GM12864 (cell line): ENCODE data around the gene PALM.

Experiments
- DNase-seq: peaks from one replicate; pipeline ENCODE4 v3.0.0-alpha.2; 2011; ENCODE audit warnings: low read depth
- H3K4me3 ChIP-seq: 2 replicates; pipeline ENCODE4 v1.5.1; 2011; ENCODE audit warnings: mild to moderate bottlenecking, low read depth, low read length, control low read depth
- TF ChIP-seq, protein P1 (sequence below): IDR thresholded peaks from 2 replicates; pipeline ENCODE4 v1.5.1; 2011; ENCODE audit warnings: low read depth, mild to moderate bottlenecking, moderate library complexity, low read length, control low read depth, inconsistent platforms; ENCODE audit errors: missing control alignments

PALM gene

DNA sequence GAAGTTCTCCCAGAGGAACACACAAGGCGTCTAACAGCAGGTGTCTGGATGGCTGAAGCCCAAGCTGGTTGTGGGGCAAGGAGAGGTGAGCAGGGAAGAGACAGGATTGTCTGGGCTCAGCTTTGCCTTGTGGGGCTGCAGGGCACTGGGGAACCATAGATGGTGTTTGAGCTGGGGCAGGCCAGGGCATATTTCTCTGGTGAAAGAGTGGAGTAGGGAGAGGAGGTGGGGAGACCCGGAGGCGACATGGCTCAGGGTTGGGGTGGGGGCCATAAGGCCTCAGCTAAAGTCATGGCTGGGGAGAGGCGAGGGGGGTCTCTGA lies 5.4 kb upstream of the PALM start:
- no peak for DNase-seq
- TF ChIP-seq, protein P1, sequence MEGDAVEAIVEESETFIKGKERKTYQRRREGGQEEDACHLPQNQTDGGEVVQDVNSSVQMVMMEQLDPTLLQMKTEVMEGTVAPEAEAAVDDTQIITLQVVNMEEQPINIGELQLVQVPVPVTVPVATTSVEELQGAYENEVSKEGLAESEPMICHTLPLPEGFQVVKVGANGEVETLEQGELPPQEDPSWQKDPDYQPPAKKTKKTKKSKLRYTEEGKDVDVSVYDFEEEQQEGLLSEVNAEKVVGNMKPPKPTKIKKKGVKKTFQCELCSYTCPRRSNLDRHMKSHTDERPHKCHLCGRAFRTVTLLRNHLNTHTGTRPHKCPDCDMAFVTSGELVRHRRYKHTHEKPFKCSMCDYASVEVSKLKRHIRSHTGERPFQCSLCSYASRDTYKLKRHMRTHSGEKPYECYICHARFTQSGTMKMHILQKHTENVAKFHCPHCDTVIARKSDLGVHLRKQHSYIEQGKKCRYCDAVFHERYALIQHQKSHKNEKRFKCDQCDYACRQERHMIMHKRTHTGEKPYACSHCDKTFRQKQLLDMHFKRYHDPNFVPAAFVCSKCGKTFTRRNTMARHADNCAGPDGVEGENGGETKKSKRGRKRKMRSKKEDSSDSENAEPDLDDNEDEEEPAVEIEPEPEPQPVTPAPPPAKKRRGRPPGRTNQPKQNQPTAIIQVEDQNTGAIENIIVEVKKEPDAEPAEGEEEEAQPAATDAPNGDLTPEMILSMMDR: no peak
- no peak overlapping the region for H3K4me3 ChIP-seq

DNA sequence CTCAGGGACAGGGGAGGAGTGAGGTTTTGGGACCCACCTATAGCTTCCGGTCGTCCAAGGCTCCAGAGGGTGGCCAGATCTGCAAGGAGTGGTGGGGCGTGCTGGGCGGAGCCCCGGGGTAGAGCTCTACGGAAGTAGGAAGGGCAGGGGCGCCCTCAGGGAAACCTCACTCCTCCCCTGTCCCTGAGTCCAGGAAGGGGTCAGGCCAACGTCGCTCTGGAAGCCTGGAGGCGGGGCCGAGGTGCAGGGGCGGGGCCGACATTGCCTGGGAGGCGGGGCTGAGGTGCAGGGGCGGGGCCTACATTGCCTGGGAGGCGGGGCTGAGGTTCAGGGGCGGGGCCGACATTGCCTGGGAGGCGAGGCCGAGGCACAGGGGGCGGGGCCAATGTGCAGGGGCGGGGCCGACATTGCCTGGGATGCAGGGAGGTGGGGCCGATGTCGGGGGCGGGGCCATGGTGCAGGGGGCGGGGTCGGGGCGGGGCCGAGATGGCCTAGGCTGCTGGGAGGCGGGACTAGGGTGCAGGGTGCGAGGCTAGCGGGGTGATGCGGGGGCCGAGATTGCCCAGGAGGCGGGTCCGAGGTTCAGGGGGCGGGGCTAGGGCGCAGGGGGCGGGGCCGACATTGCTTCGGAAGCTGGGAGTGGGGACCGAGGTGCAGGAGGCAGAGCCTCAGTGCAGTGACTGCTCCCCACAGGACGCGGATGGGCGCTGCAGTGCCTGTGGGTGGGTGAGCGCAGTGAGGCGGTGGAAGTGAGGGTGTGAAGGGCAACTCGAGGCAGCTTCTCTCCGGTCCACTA lies 4.9 kb upstream of the PALM start:
- H3K4me3 ChIP-seq: no peak overlapping the region
- TF ChIP-seq, protein P1: no peak
- DNase-seq: no peak

GRCh38 chr19:704447-704741 lies 4.3 kb upstream of the PALM start:
- no peak for DNase-seq
- TF ChIP-seq, protein P1: no peak
- no peak overlapping the region for H3K4me3 ChIP-seq

DNA sequence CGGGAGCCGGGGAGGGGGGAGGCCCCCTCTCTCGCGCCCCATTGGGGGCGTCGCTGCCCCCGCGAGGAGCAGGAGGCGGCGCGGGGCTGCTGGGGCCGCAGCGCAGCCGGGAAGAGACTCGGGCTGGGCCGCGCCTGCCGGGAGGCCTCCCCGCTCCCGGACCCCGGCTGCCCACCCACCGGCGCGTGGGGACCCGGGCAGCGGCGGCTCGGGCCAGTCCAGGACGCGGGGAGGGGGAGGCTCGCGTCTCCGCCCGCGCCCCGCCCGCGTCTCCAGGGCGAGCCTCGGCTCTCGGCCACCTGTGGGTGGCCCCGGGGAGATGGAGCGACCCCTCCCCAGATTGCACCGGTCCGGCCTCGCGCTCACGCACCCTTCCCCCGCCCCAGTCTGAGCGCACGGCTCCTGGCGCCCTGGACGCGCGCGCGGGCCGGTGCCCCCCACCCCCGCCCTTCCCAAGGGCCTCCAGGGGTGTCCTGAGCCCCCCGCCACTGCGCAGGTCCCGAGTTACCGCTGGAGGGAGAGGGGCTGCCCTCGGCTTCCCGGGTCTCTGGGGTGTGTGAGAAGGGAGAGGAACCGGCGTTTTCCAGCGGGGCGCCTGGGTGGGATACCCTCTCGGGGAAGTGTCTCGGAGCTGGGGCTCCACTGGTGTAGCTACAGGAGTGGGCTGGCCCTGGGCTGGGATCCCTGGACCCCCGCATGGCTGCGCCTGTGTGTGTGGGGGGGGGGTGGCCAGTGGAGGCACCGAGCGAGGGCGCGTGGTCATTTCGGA lies 645 bp downstream of the PALM start:
- TF ChIP-seq, protein P1: no peak
- H3K4me3 ChIP-seq: no peak overlapping the region
- no peak for DNase-seq

DNA sequence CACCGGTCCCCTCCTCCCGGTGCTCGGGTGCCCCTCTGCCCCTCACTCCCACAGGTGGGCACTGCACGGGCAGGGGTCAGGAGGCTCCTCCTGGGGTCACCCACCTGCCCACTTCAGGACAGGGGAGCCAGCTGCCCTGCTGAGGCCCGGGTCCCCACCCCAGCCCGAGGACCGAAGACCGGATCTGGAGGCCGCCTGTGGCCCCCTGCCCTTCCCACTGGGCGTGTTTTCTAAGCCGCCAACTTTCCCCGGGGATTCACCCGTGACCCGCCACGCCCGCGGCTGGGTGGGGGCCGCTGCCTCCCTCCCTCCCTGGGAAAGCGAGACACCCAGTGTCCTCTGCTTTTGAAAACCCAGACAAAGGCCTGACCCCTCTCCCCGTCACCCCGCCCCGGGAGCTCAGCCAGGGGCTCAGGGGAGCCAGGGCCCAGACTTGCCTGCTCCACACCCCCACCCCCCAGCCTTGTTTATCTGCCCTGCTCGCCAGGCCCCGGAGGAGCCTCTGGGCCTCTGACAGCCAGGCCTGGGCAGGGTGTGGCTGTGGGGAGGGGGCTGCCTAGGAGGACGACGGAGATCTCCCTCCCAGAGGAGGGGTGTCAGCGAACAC lies 1.3 kb downstream of the PALM start:
- TF ChIP-seq, protein P1: no peak
- no peak overlapping the region for H3K4me3 ChIP-seq
- DNase-seq: no peak

DNA sequence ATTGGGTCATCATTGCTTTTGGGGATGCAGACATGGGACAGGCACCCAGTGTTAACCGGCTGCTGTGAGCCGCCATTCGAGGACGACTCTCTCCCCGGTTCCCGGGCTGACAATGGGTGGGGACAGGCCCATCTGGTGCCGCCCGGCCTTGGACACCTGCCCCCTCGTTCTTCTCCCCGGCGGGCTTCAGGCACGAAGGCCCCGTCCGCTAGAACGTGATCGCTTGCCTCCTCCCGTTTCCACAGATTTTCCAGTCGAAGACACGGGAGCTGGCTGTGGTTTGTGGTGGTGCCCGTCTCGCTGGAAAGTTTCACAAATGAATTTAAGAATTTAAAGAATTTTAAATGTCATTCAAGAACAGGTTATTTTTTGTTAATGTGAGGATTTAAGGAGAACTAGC lies 2.0 kb downstream of the PALM start:
- no peak overlapping the region for H3K4me3 ChIP-seq

More for the DNA sequence above, 2.0 kb downstream of the PALM start:
- no peak for DNase-seq
- TF ChIP-seq, protein P1: no peak
